HG02885 (cell line): ENCODE data around the gene OBSCN.

ENCODE experiments used
- ATAC-seq: cut with Tn5 transposase; IDR thresholded peaks from one replicate; pipeline ENCODE4 v1.9.1; 2021; ENCODE audit warnings: mild to moderate bottlenecking; ENCODE audit not compliant: unreplicated experiment, poor library complexity

OBSCN gene

GRCh38 chr1:228286505-228287417 is 78.9 kb downstream of the OBSCN start:
- no peak for ATAC-seq

- ATAC-seq, result no peak
Observed at GRCh38 chr1:228287541-228288425, 79.9 kb downstream of the OBSCN start.

DNA sequence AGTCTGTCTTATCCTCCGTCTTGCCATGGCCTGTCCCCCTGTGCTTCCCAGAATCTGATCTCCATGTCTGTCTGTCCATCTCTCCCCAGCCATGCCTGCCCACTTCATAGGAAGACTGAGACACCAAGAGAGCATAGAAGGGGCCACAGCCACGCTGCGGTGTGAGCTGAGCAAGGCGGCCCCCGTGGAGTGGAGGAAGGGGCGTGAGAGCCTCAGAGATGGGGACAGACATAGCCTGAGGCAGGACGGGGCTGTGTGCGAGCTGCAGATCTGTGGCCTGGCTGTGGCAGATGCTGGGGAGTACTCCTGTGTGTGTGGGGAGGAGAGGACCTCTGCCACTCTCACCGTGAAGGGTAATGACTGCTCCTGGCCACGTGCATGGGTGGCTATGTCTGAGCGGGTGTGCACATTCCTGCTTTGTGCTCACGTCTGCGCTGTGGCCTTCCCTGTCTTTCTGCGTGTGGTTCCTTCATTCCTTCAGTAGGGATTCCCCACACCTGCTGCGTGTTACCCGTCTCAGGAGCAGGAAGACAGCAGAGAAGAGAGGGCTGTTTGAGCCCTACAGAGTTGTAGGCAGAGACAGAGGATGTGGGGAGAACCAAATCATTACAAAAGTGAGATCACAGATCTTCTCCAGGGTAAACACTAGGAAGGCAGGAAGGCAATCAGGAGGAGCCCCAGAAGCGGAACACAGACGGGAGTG is 80.8 kb downstream of the OBSCN start:
- ATAC-seq, result no peak

DNA sequence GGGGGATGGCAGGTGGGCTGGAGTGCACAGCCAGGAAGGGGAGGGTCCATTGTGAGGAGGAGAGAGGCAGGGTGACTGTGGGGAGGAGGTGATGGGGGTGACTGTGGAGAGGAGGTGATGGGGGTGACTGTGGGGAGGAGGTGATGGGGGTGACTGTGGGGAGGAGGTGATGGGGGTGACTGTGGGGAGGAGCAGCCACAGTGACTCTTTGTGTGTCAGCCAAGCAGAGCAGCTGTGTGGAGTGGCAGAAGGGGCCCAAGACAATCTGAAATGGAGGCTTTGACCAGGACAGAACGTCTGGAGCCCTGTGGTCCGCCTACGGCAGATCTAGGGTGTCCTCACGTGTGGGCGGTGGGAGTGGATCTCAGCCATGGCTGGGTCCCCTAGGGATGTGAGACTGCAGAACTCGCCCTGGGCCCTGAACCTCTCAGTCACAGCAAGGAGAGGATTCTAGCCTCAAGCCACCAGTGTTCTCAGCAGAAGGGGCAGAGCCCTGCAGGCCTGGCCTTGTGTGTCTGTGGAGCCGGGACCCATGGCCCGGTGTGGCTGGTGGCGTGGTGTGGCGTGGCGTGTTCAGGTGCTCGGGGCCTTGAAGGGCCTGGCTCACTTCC is 81.5 kb downstream of the OBSCN start:
- ATAC-seq, result no peak

GRCh38 chr1:228289996-228290881 is 82.4 kb downstream of the OBSCN start:
- no peak for ATAC-seq

DNA sequence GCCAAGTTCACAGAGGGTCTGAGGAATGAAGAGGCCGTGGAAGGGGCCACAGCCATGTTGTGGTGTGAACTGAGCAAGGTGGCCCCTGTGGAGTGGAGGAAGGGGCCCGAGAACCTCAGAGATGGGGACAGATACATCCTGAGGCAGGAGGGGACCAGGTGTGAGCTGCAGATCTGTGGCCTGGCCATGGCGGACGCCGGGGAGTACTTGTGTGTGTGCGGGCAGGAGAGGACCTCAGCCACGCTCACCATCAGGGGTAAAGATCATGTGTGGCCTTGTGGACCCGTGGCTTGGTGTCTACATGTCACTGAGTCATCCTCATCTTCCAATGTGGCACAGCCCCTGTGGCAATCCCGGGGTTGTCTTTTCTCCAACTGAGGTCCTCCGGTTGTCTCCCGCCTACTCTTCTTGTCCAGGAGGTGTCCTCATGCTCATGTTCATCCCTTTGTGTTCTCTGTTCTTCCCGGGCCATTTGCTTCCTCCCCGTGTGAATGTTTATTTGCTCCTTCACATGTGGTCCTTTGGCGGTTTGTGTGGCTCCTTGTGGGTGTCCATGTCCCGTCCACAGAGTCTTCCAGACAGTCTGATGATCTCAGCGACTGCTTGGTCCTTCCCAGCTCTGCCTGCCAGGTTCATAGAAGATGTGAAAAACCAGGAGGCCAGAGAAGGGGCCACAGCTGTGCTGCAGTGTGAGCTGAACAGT is 84.2 kb downstream of the OBSCN start:
- ATAC-seq, result no peak

DNA sequence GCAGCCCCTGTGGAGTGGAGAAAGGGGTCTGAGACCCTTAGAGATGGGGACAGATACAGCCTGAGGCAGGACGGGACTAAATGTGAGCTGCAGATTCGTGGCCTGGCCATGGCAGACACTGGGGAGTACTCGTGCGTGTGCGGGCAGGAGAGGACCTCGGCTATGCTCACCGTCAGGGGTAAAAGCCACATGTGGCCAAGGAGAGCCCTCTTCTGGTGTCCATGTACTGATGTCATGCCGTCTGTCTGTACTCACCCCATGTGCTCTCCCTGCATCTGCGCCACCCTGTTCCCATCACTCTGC is 84.7 kb downstream of the OBSCN start:
- no peak for ATAC-seq

DNA sequence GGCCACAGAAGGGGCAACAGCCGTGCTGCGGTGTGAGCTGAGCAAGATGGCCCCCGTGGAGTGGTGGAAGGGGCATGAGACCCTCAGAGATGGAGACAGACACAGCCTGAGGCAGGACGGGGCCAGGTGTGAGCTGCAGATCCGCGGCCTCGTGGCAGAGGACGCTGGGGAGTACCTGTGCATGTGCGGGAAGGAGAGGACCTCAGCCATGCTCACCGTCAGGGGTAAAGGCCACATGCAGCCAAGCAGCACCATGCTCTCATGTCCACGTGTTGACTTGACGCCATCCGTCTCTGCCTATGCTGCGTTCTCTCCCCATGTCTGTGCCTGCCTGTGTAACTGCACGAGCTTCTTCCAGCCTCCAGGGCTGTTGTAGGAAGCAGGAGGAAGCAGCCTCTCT is 85.5 kb downstream of the OBSCN start:
- no peak for ATAC-seq

- no peak for ATAC-seq
Observed at GRCh38 chr1:228293816-228294500, 86.1 kb downstream of the OBSCN start.

DNA sequence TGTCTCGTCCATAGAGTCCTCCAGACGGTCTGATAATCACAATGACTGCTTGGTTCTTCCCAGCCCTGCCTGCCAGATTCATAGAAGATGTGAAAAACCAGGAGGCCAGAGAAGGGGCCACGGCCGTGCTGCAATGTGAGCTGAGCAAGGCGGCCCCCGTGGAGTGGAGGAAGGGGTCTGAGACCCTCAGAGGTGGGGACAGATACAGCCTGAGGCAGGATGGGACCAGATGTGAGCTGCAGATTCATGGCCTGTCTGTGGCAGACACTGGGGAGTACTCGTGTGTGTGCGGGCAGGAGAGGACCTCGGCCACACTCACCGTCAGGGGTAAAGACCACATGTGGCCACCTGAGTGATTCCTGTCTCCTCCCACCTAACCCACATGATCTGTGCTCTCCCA is 86.9 kb downstream of the OBSCN start:
- no peak for ATAC-seq

- no peak for ATAC-seq
Observed at GRCh38 chr1:228295201-228295600, 87.4 kb downstream of the OBSCN start.

- no peak for ATAC-seq
Observed at GRCh38 chr1:228295981-228296380, 88.1 kb downstream of the OBSCN start.

- no peak for ATAC-seq
Observed at GRCh38 chr1:228297242-228297641, 89.4 kb downstream of the OBSCN start.

DNA sequence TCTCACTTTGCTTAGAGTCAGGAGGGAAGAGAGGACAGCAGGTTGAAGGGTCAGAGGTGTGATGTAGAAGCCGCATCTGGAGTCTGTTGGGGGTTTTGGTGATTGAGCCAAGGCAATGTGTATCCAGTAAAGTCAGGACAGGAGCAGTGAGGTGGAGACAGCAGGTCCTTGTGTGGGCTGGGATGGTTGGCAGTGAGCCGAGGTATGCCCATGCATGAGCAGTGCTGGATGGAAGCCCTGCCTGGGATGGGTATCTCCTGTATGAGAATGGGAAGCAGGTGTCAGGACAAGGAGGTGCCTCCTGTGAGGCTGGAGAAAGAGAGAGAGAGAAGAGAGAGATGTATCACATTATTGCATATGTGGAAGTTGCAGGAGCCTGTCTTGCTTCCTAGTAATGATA is 90.0 kb downstream of the OBSCN start:
- ATAC-seq, result no peak

GRCh38 chr1:228298471-228298870 is 90.6 kb downstream of the OBSCN start:
- no peak for ATAC-seq

DNA sequence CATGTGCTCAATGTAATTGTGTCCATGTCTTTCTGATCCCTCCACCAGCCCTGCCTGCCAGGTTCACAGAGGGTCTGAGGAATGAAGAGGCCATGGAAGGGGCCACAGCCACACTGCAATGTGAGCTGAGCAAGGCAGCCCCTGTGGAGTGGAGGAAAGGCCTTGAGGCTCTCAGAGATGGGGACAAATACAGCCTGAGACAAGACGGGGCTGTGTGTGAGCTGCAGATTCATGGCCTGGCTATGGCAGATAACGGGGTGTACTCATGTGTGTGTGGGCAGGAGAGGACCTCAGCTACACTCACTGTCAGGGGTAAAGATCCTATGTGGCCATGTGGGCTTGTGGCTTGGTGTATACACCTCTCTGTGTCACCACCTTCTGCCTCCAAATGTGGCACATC is 91.4 kb downstream of the OBSCN start:
- no peak for ATAC-seq

DNA sequence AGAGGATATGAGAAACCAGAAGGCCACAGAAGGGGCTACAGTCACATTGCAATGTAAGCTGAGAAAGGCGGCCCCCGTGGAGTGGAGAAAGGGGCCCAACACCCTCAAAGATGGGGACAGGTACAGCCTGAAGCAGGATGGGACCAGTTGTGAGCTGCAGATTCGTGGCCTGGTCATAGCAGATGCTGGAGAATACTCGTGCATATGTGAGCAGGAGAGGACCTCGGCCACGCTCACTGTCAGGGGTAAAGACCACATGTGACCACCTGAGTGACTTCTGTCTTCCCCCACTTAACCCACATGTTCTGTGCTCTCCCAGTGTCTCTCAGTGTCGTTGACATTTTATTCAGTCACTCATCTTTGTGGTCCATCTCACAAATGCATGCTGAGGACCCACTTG is 92.1 kb downstream of the OBSCN start:
- ATAC-seq, result no peak

GRCh38 chr1:228302086-228302485 is 94.2 kb downstream of the OBSCN start:
- ATAC-seq, result no peak
